Psoas muscle (tissue), 8 donors: ENCODE results near the gene FBRSL1. TPM values are rescaled to one million over a fixed set of nuclear protein-coding genes. Genes with fewer than 3 reads are reported as not detected.

ENCODE experiments used
- ATAC-seq, 4 donors: fragments of 200-7000 bp; cut with Tn5 transposase; one replicate each; pipeline ENCODE4 v1.9.1; 2020; ENCODE audit warnings: moderate library complexity in 3 of 4, mild to moderate bottlenecking in 2 of 4
- DNase-seq, 2 donors: peaks; one replicate each; pipeline ENCODE4 v3.0.0-alpha.2; 2020
- H3K27ac ChIP-seq: fragments of 200-600 bp; one replicate; pipeline ENCODE4 v1.8.0; 2022
- H3K27me3 ChIP-seq, 3 donors: fragments of 200-600 bp in 1 of 3; one replicate each; pipeline versions ENCODE4 v1.6.1 to v1.8.0; 2013 to 2022; ENCODE audit warnings: low read length in 2 of 3, mild to moderate bottlenecking in 2 of 3, moderate library complexity in 1 of 3; ENCODE audit not compliant: insufficient read depth in 3 of 3
- H3K36me3 ChIP-seq, 2 donors: fragments of 200-600 bp in 1 of 2; one replicate each; pipeline versions ENCODE4 v1.6.1 to v1.8.0; 2013 to 2022; ENCODE audit warnings: low read depth in 1 of 2, mild to moderate bottlenecking in 1 of 2, moderate library complexity in 1 of 2; ENCODE audit not compliant: insufficient read depth in 1 of 2
- H3K4me1 ChIP-seq: fragments of 200-600 bp; one replicate; pipeline ENCODE4 v1.8.0; 2022
- H3K4me3 ChIP-seq: fragments of 200-600 bp; one replicate; pipeline ENCODE4 v1.8.0; 2022; ENCODE audit warnings: mild to moderate bottlenecking
- H3K9me3 ChIP-seq: fragments of 200-600 bp; one replicate; pipeline ENCODE4 v1.8.0; 2022
- CTCF ChIP-seq: fragments of 200-600 bp; IDR thresholded peaks from one replicate; pipeline ENCODE4 v1.8.0; 2022; ENCODE audit warnings: antibody characterized with exemption
- WGBS, 3 donors: extraction: QIAGEN DNeasy Blood & Tissue Kit; methylation state at CpG; one replicate each; pipeline versions ENCODE4 v1.1.6 to v1.1.7; 2013; 5-methylcytosine and 5-hydroxymethylcytosine counted together
- intact Hi-C, 2 donors: fragments of 100-400 bp; cut with DNase I; formaldehyde crosslinking; loops; one replicate each; pipeline versions ENCODE4 v1.11.0 to v1.14.2; 2022
- polyA plus RNA-seq, 3 donors: library from polyadenylated mRNA; stranded (reverse); fragments of 200-250 nt; gene quantifications; one replicate each; pipeline ENCODE4 v1.2.3, GENCODE V29; 2013
- total RNA-seq, 4 donors: library from RNA; stranded (reverse); fragmentation: NEBNext Ultra II Directional in 2 of 4; extraction: Animal tissue kit (Norgen Biotek cat#: 25700) in 2 of 4; gene quantifications; one replicate each; pipeline versions ENCODE4 v1.2.1 to v1.2.4, GENCODE V29; 2021 to 2023
- donor health status: healthy with polysubstance abuse.
- donor health status: DM: no; HTN: no; CAD: no; lungs with moderate emphysema.
- donor health status: Bipolar disorder and iron deficiency.
- donor health status: healthy.
- donor health status: DM: yes; HTN: yes; CAD: no.
- donor health status: DM: no; HTN: no; CAD: no.
- donor health status: DM: no; HTN: no; CAD: no.
- donor health status: DM: yes; HTN: yes; CAD: no.

FBRSL1 gene
- total and polyA plus RNA-seq, 7 donors: 23.0 to 54.5 (median 40.1) TPM

- no peak overlapping the region for H3K27ac ChIP-seq
- H3K36me3 ChIP-seq: no peaks in the 10 kb centered on the region
- intact Hi-C loops: no loop called here
- ATAC-seq (no peak), DNase-seq (no peak)
- no peak overlapping the region for H3K4me3 ChIP-seq
- H3K9me3 ChIP-seq: no peaks in the 10 kb centered on the region
- no peaks in the 10 kb centered on the region for H3K4me1 ChIP-seq
- no peak for TF ChIP-seq CTCF
- peaks cover 0 to 74% (median 8%) of the 10 kb centered on the region in 3 donors for H3K27me3 ChIP-seq
- WGBS, 3 donors: 22 to 31% (median 23%) methylated on average over 22 of the region's 22 CpGs
Measured at GRCh38 chr12:132450418-132451171, 39.4 kb upstream of the FBRSL1 start.

GRCh38 chr12:132451172-132451835, 38.6 kb upstream of the FBRSL1 start:
- intact Hi-C loops: no loop called here
- TF ChIP-seq CTCF: no peak
- no peaks in the 10 kb centered on the region for H3K9me3 ChIP-seq
- H3K4me1 ChIP-seq: no peaks in the 10 kb centered on the region
- H3K27me3 ChIP-seq: peaks cover 0 to 71% (median 8%) of the 10 kb centered on the region in 3 donors
- no peaks in the 10 kb centered on the region for H3K36me3 ChIP-seq
- no peak for ATAC-seq
- no peak for DNase-seq
- 42 to 56% (median 42%) methylated on average over 21 to 35 of the region's 35 CpGs for WGBS, 3 donors
- no peak overlapping the region for H3K4me3 ChIP-seq
- no peak overlapping the region for H3K27ac ChIP-seq

GRCh38 chr12:132451836-132452195, 38.1 kb upstream of the FBRSL1 start:
- ATAC-seq (no peak), DNase-seq (no peak)
- Histone ChIP-seq H3K36me3 (no peaks in the 10 kb centered on the region), H3K4me1 (no peaks in the 10 kb centered on the region), H3K4me3 (no peak overlapping the region), H3K27me3 (peaks cover 0 to 72% (median 6%) of the 10 kb centered on the region in 3 donors), H3K9me3 (no peaks in the 10 kb centered on the region), H3K27ac (no peak overlapping the region)
- TF ChIP-seq CTCF: no peak
- WGBS, 3 donors: 84 to 86% (median 86%) methylated on average over 9 to 10 of the region's 10 CpGs
- intact Hi-C loops: no loop called here

- ATAC-seq: no peak
Measured at GRCh38 chr12:132452596-132453350, 37.2 kb upstream of the FBRSL1 start.

More at GRCh38 chr12:132452596-132453350, 37.2 kb upstream of the FBRSL1 start:
- Histone ChIP-seq H3K27me3 (peaks cover 0 to 72% (median 6%) of the 10 kb centered on the region in 3 donors), H3K9me3 (no peaks in the 10 kb centered on the region), H3K4me3 (no peak overlapping the region), H3K4me1 (no peaks in the 10 kb centered on the region), H3K27ac (no peak overlapping the region), H3K36me3 (no peaks in the 10 kb centered on the region)
- TF ChIP-seq CTCF: no peak
- intact Hi-C loops: no loop called here
- DNase-seq: no peak
- 77 to 83% (median 78%) methylated on average over 20 to 21 of the region's 21 CpGs for WGBS, 3 donors
